HG02973 (cell line): ENCODE results near the gene ST6GALNAC6.

Experiments
- ATAC-seq: cut with Tn5 transposase; IDR thresholded peaks from one replicate; pipeline ENCODE4 v1.9.1; 2021; ENCODE audit warnings: moderate library complexity; ENCODE audit not compliant: unreplicated experiment

ST6GALNAC6 gene

GRCh38 chr9:127934986-127935385, 35.6 kb upstream of the ST6GALNAC6 start:
- no peak for ATAC-seq

- ATAC-seq = no peak
These were observed 34.8 kb upstream of the ST6GALNAC6 start for GRCh38 chr9:127934248-127934647.

GRCh38 chr9:127931092-127931881, 31.9 kb upstream of the ST6GALNAC6 start:
- peak; percentile 22 for ATAC-seq

GRCh38 chr9:127930231-127931091, 31.1 kb upstream of the ST6GALNAC6 start, which contains the start of gene PIP5KL1:
PIP5KL1 (minus strand) TSS chr9:127930777; CDS start chr9:127930752, 25 bp downstream.
- peak; percentile 73 for ATAC-seq

GRCh38 chr9:127929625-127929979, 30.2 kb upstream of the ST6GALNAC6 start:
- no peak for ATAC-seq

- no peak for ATAC-seq
These were observed 29.5 kb upstream of the ST6GALNAC6 start for GRCh38 chr9:127928676-127929624.

- ATAC-seq = no peak
These were observed 28.7 kb upstream of the ST6GALNAC6 start for GRCh38 chr9:127927988-127928675.

- ATAC-seq = no peak
These were observed 28.0 kb upstream of the ST6GALNAC6 start for GRCh38 chr9:127927201-127927987.

GRCh38 chr9:127926906-127927200, 27.4 kb upstream of the ST6GALNAC6 start:
- no peak for ATAC-seq

- no peak for ATAC-seq
These were observed 26.8 kb upstream of the ST6GALNAC6 start for GRCh38 chr9:127925959-127926905.

- no peak for ATAC-seq
These were observed 25.5 kb upstream of the ST6GALNAC6 start for GRCh38 chr9:127924736-127925444.

- no peak for ATAC-seq
These were observed 24.4 kb upstream of the ST6GALNAC6 start for GRCh38 chr9:127923771-127924170.

- no peak for ATAC-seq
These were observed 23.6 kb upstream of the ST6GALNAC6 start for GRCh38 chr9:127923046-127923445.

- no peak for ATAC-seq
These were observed 22.2 kb upstream of the ST6GALNAC6 start for GRCh38 chr9:127921557-127922120.

GRCh38 chr9:127920794-127921193, 21.4 kb upstream of the ST6GALNAC6 start:
- ATAC-seq = no peak

- ATAC-seq = no peak
These were observed 19.9 kb upstream of the ST6GALNAC6 start for GRCh38 chr9:127919253-127919815.
